Stomach (tissue), 4 donors: ENCODE results near the gene LYZL1.

Experiments
- CTCF ChIP-seq, 7 experiments: fragments of 450-650 bp in 4 of 7; fragments of 200-600 bp in 3 of 7; sonication (generic) in 3 of 7; IDR thresholded peaks; one replicate each; pipeline ENCODE4 v1.5.1; 2016 to 2019; ENCODE audit warnings: antibody characterized with exemption in 7 of 7, control low read depth in 2 of 7, mild to moderate bottlenecking in 1 of 7
- EP300 ChIP-seq: sonication (generic); formaldehyde crosslinking; IDR thresholded peaks from one replicate; pipeline ENCODE4 v1.6.1; 2017; ENCODE audit warnings: antibody characterized with exemption
- POLR2A ChIP-seq, 4 donors: fragments of 450-650 bp; IDR thresholded peaks; one replicate each; pipeline ENCODE4 v1.6.1; 2016; ENCODE audit warnings: antibody characterized with exemption in 4 of 4, control low read depth in 2 of 4, mild to moderate bottlenecking in 1 of 4, moderate library complexity in 1 of 4
- POLR2AphosphoS5 ChIP-seq, 3 donors: sonication (generic); formaldehyde crosslinking; IDR thresholded peaks; one replicate each; pipeline ENCODE4 v1.6.1; 2016; ENCODE audit warnings: antibody characterized with exemption in 3 of 3

- TF ChIP-seq POLR2A (IDR thresholded peaks at IDR 0.05): no peak
- TF ChIP-seq POLR2AphosphoS5 (IDR thresholded peaks at IDR 0.05): no peak
- TF ChIP-seq CTCF (IDR thresholded peaks at IDR 0.05): no peak
- TF ChIP-seq EP300: no peak
Measured at GRCh38 chr10:29257784-29258135, 31.1 kb upstream of the LYZL1 start.
